ENCODE measurements around the gene FANCC.

The FANCC gene

GRCh38 chr9:95355500-95355899 lies 38.0 kb upstream of the FANCC start:
- no peak for DNase-seq (ENCODE audit: low read depth)
- TF ChIP-seq, protein P1, sequence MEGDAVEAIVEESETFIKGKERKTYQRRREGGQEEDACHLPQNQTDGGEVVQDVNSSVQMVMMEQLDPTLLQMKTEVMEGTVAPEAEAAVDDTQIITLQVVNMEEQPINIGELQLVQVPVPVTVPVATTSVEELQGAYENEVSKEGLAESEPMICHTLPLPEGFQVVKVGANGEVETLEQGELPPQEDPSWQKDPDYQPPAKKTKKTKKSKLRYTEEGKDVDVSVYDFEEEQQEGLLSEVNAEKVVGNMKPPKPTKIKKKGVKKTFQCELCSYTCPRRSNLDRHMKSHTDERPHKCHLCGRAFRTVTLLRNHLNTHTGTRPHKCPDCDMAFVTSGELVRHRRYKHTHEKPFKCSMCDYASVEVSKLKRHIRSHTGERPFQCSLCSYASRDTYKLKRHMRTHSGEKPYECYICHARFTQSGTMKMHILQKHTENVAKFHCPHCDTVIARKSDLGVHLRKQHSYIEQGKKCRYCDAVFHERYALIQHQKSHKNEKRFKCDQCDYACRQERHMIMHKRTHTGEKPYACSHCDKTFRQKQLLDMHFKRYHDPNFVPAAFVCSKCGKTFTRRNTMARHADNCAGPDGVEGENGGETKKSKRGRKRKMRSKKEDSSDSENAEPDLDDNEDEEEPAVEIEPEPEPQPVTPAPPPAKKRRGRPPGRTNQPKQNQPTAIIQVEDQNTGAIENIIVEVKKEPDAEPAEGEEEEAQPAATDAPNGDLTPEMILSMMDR (IDR thresholded peaks at IDR 0.05; ENCODE audit: control insufficient read depth, insufficient read depth, low read depth, low read length, missing control alignments): no peak

DNA sequence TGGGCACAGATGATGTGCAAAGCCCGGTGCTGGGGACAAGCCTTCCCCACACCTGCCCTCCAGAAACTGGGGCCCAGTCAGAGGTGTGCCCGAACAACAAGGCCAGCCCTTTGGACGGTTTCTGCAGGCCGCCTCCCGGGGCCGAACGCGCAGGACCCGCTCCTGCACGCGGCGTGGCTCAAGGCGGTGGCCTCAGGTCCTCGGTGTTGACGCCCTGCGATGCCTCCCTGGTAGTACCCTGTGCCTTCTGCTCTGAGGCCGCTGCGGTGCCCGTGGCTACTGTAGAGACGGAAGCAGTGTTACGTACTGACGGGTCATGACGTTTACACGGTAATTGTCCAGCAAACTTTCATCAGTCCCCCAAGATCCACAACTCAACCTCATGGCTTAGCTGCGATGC lies 33.5 kb upstream of the FANCC start:
- no peak for DNase-seq (ENCODE audit: low read depth)
- TF ChIP-seq, protein P1 (IDR thresholded peaks at IDR 0.05; ENCODE audit: control insufficient read depth, insufficient read depth, low read depth, low read length, missing control alignments): no peak
- H3K4me3 ChIP-seq (ENCODE audit: control insufficient read depth, low read depth, low read length): no peak overlapping the region

More at GRCh38 chr9:95355500-95355899, 38.0 kb upstream of the FANCC start:
- no peak overlapping the region for H3K4me3 ChIP-seq (ENCODE audit: control insufficient read depth, low read depth, low read length)

- no peak overlapping the region for H3K4me3 ChIP-seq (ENCODE audit: control insufficient read depth, low read depth, low read length)
- TF ChIP-seq, protein P1 (IDR thresholded peaks at IDR 0.05; ENCODE audit: control insufficient read depth, insufficient read depth, low read depth, low read length, missing control alignments): no peak
- DNase-seq (ENCODE audit: low read depth): no peak
Measured at GRCh38 chr9:95350266-95350665, 32.8 kb upstream of the FANCC start.

DNA sequence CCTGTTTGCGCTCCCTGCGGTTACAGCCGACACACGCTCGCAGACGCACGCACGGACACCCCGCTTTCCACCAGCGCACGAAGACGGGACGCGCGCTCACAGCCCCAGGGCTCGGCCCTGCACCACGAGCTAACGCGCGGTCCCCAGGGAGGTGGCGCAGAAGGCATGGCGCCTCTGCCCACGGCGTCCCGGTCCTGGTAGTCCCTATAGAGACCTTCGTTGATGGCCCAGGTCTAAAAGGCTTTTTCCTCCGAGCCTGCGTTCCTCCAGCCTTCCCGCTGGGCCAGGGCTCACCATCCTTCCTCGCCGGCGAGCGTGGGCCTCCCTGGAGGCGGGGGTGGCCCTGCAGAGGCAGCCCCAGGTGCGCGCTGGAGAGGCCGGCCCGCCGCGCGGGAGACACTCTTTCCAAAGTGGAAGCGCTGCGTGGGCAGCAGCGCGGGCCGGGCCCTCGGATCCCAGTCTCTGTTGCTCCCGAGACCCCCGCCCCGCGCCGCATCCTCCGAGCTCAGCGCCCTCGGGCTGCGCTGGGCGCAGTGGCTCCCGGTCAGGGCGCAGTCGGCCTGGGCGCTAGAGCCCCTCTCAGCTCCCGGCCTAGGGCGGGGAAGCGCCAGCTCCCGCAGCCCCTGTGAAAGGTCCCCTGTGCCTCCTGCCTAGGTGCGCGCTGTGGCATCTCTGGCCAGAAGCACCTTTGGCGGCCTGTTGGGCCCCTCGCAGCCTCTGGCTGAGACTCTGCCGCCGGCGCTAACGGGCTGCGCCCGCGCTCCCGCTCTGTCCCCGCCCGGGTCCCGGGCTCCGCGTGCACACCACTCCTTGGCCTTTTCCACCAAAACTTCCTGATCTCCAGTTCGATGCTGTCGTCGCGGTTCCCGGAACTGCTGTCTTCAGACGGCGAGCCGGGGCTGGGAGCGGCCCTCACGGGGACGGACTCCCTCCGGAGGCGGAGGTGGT lies 31.9 kb upstream of the FANCC start:
- DNase-seq (ENCODE audit: low read depth): no peak
- H3K4me3 ChIP-seq (ENCODE audit: control insufficient read depth, low read depth, low read length): no peak overlapping the region; the same call in 1 of the 2 replicates
- TF ChIP-seq, protein P1 (IDR thresholded peaks at IDR 0.05; ENCODE audit: control insufficient read depth, insufficient read depth, low read depth, low read length, missing control alignments): no peak

GRCh38 chr9:95346021-95346420 lies 28.5 kb upstream of the FANCC start:
- H3K4me3 ChIP-seq (ENCODE audit: control insufficient read depth, low read depth, low read length): no peak overlapping the region
- no peak for DNase-seq (ENCODE audit: low read depth)
- TF ChIP-seq, protein P1 (IDR thresholded peaks at IDR 0.05; ENCODE audit: control insufficient read depth, insufficient read depth, low read depth, low read length, missing control alignments): no peak

DNA sequence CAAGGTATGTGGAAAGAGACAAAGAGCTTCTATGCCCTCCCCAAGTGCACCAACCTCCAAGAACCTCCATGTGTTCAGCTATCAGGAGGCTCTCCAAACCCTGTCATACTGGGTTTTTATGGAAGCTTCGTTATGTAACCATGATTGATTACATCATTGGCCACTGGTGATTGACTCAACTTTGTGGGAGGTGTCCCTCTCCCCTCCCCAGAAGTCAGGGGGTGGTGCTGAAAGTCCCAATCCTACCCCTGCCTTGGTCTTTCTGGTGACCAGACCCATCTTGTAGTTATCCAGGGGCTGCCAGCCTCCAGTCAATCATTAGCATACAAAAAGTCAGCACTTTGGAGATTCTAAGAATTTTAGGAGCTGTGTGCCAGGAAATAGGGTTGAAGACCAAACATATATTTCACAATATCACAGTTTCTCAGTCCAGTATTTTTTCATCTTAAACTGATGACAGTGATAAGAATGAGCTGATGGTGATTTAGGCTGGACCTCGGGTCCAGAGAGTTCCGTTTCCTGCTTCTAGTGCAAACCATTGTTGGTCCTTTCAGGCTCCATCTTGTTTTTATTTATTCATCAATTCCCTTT lies 27.3 kb upstream of the FANCC start:
- DNase-seq (ENCODE audit: low read depth): no peak
- TF ChIP-seq, protein P1 (IDR thresholded peaks at IDR 0.05; ENCODE audit: control insufficient read depth, insufficient read depth, low read depth, low read length, missing control alignments): no peak
- no peak overlapping the region for H3K4me3 ChIP-seq (ENCODE audit: control insufficient read depth, low read depth, low read length)
